Stimulated activated CD4-positive, alpha-beta T cell treated with anti-CD3 and anti-CD28 coated beads, Interleukin-15, amount 100 ng/mL, for 24 hours (primary cell): ENCODE measurements around the gene PNPLA1.

Source experiments
- DNase-seq: peaks from one replicate; pipeline ENCODE4 v3.0.0-alpha.2; 2020

The PNPLA1 gene

DNA sequence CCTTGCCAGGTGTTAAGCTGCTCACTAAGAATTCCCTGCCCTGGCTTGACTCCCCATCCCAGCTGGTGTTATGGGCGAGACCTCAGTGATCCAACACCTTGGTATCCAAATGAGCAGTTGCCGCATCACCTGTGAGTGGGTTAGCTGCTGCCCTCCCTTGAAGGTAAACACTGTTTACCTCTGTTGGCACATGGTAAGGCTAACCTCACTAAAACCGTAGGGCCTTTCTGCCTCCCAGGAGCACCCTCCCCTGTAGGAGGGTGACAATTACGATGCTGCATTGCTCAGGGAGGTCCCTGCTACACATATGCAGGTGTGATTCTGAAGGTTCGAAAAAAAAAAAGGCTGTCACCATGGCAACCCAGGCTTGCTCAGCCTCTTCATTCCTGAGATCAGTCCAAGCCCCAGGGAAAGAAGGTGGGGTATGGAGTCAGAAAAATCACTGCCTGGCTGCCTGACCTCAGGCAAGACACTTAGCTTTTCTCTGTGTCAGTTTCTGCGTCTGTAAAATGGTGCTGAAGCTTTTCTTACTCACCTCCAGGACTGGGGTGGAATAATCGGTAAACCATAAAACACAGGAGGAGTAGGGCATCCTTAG, 19.5 kb downstream of the PNPLA1 start:
- DNase-seq, result no peak

GRCh38 chr6:36290668-36291620, 21.1 kb downstream of the PNPLA1 start:
- no peak for DNase-seq

DNA sequence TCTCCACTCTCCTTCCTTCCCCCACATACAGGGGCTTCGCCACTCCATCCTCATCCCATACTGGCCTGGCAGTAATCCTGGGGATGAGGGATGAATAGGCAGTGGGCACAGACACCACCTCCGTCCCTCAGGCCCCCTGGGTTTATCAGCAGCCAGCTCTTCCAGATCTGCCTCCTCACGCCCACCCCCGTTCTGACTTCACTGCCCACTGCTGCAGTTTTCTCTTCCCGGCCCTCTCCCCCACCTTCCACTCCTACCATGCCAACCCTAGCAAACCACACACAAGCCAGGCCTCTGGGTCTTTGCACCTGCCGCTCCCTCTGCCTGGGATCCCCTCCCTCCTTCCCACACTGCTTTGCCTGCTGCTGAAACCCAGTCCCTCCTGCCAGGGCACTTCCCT, 22.3 kb downstream of the PNPLA1 start:
- DNase-seq, result no peak

- DNase-seq, result no peak
These were observed 26.4 kb downstream of the PNPLA1 start for GRCh38 chr6:36296240-36296639.

- DNase-seq, result no peak
These were observed 27.2 kb downstream of the PNPLA1 start for GRCh38 chr6:36297051-36297450.

- DNase-seq, result no peak
These were observed 27.7 kb downstream of the PNPLA1 start for GRCh38 chr6:36297511-36297910.

GRCh38 chr6:36298027-36298426, 28.2 kb downstream of the PNPLA1 start:
- DNase-seq, result no peak

GRCh38 chr6:36301085-36301658, 31.3 kb downstream of the PNPLA1 start:
- DNase-seq, result no peak

GRCh38 chr6:36301781-36302180, 31.9 kb downstream of the PNPLA1 start:
- DNase-seq, result no peak

DNA sequence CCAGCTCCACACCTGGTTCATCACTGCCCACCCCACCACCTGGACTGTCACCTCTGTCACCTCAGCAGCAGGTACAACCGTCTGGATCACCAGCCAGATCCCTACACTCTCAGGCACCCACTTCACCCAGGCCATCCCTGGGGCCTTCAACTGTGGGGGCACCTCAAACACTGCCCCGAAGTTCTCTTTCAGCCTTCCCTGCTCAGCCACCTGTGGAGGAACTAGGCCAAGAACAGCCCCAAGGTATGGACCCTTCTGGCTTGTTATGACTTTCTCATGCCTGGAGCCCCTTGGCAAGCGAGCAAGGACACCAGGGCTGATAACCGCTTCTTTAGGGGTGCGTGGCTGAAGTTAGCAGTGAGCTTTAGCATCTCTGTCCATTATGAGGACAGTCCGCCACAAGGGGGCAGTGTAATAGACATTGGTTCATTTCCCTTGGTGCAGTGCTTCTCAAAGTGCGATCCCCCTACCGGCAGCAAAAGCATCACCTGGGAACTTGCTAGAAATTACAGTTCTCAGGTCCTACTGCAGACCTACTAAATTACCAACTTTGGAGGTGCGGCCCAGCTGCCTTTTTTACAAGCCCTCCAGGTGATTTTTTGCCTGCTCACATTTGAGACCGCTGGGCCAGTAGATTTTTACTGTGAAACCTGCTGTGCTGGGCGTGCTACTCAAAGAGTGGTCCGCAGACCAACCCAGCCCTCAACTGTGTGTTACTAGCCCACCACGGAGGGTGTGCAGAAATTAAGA, 32.5 kb downstream of the PNPLA1 start:
- peak; percentile 97 for DNase-seq

GRCh38 chr6:36305885-36306284, 36.0 kb downstream of the PNPLA1 start:
- DNase-seq, result no peak

GRCh38 chr6:36306375-36306774, 36.5 kb downstream of the PNPLA1 start:
- DNase-seq, result no peak

DNA sequence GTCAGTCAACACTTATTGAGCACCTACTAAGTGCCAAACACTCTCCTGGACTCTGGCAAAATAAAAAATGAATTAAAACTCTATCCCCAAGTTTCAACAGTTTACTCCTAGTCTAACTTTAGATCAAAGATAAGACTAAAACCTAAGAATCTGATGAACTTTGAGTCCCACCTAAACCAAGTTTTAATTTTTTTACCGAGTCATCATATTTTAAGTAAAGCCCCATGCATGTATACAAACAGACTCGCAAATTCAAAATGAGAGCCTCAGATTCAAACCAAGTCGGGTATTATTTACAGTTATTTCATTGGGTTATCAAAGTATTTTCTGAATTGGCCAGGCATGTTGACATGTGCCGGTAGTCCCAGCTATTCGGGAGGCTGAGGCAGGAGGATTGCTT, 38.7 kb downstream of the PNPLA1 start:
- DNase-seq, result no peak

- DNase-seq, result no peak
These were observed 39.3 kb downstream of the PNPLA1 start for GRCh38 chr6:36309203-36309602.

DNA sequence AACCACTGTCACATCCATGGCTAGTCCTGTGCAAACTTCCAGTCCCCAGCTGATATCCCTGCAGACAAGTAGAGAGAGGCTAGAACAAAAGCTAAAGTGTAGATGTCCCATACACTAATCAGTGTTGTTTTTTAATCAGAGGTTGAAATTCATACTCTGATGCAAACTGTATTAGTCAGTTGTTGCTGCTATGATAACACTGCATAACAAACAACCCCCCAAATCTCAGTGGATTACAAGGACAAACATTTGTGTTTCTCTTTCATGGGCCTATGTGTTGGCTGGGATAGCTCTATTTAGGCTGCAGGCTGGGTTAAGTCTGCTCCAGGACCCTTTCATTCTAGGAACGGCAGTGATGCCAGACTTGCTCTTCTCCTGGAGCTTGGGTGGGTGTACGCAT, 40.0 kb downstream of the PNPLA1 start:
- no peak for DNase-seq

DNA sequence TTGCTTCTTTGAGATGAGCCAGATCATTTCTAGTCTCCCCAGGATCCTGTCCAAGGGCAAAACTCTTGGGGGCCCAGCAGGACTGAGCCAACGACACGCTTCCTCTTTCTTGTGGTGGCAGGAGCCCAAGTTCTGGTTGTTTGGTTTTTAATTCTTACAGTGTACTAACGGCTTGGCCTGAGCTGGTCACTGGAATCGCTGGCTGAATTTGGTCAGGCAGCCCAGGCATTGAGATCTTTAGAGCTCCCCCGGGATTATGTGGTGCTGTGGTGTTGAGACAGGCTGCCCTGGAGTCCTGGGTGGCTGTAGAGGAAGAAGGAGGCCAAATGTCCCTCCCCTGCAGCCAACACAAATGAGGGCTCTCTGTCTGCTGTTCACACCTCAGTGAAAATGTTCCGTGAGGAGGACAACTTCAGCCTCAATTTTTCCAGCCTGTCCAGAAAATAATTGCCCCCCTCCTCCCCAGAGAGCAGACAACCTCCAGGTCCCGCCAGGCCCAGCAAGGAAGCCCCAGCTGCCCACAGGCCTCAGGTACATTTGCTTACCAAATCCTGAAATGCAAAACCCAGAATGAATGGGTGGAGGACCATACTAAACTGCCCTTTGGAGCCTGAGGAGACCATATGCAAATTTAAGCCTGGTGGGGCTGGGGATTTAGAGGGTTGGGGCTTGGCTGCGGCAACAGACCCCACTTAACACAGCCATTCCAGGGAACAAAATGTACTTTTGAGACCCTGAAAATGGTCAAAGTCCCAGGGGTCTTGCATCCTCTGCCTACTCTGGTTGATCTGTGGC, 43.2 kb downstream of the PNPLA1 start:
- no peak for DNase-seq

DNA sequence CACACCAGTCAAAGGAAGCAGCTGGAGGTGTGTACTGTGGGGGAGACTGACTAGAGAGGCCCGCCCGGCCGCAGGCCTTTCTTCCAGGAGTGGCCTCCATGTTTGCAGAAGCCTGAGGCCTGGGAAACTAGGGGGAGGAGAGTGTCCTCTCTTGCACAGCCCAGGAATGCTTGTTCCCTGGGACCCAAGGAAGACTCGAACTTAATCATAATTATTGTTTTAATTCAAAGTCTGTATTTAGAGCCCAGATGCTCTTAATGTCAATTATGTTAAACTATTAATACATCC, 43.7 kb downstream of the PNPLA1 start:
- DNase-seq, result no peak

- DNase-seq, result no peak
These were observed 44.6 kb downstream of the PNPLA1 start for GRCh38 chr6:36314221-36315014.

DNA sequence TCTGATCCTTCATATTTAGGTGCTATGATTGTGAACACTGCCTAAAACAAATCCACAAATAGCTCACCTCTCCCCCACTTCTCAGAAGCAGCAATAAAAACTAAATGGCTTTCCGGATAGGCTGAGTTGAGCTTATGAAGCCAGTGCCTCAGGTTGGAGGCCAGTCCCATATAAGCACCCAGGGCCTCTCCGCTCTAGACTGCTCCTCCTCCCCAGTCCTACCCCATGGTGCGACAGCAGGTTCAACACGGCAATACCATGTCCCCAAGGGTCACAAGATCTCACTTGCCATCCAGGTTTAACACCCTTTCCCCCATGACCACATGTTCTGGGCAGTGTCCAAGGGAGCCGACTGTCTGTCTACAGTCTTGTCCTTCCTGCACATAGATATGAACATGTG, 46.1 kb downstream of the PNPLA1 start:
- DNase-seq, result no peak

DNA sequence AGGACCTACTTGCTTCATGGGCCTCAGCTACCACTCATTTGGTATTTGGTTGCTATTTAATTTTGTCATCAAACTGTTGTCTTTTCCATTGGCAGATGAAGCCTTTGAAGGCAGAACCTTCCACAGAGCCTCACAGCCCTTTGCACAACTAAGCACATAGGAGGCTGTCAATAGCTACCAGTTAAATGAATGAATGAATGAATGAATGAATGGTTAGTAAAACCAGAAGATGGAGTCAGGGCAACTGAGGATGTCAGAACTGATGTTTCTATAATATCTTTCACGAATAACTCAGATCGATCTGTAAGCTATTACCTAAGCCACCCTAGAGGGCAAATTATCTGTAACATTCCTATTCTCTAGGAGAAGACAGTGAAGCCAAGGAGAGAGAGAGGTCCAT, 47.8 kb downstream of the PNPLA1 start:
- DNase-seq, result no peak

DNA sequence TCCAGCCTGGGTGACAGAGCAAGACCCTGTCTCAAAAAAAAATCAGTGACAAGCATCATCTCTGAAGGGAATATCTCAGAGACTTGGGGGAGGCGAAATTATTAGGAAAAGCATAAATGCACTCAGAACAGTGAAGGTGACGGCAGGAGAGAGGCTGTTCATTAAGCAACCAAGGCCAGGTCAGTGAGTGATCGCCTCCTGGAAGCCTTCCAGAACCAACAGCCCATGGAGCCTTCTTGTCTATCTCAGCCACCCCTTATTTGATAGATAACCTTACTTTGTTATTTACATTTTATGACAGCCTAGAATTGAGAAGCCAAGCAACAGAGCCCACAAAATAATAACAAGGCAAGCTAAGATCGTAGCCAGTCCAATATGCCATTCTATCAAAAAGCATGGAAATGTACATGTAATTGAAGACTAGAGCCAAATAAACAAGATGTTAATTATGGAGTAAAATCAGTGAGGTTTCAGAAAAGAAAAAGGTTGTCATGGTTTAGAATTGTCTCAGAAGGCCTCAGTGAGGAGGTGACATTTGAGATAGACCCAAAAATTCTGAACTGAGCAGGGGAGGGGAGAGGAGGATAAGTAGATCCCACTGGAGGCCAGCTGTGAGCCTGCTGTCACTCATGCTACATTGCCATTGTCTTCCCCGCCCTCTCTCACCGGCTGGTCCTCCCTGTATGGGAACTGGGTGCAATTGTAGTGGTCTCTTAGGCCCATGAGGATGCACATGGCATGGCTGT, 49.0 kb downstream of the PNPLA1 start:
- DNase-seq, result no peak
